Femur (tissue), 1 donor: ENCODE data around the gene DNAI2.

Experiments
- DNase-seq: peaks from one replicate; pipeline ENCODE4 v3.0.0-alpha.2; 2017

The DNAI2 gene

GRCh38 chr17:74343121-74343520 lies 69.1 kb downstream of the DNAI2 start:
- DNase-seq: no peak

- DNase-seq: no peak
Measured at GRCh38 chr17:74343526-74344284, 69.7 kb downstream of the DNAI2 start.

- DNase-seq: no peak
Measured at GRCh38 chr17:74344658-74345057, 70.6 kb downstream of the DNAI2 start.

- DNase-seq: no peak
Measured at GRCh38 chr17:74345433-74346241, 71.6 kb downstream of the DNAI2 start.

GRCh38 chr17:74347646-74348045 lies 73.6 kb downstream of the DNAI2 start:
- no peak for DNase-seq

- DNase-seq: no peak
Measured at GRCh38 chr17:74349120-74349519, 75.1 kb downstream of the DNAI2 start.

- no peak for DNase-seq
Measured at GRCh38 chr17:74350486-74350885, 76.5 kb downstream of the DNAI2 start.

- no peak for DNase-seq
Measured at GRCh38 chr17:74351552-74352210, 77.6 kb downstream of the DNAI2 start.

- DNase-seq: no peak
Measured at GRCh38 chr17:74353446-74354060, 79.5 kb downstream of the DNAI2 start.

- no peak for DNase-seq
Measured at GRCh38 chr17:74354123-74354522, 80.1 kb downstream of the DNAI2 start.

GRCh38 chr17:74354561-74354960 lies 80.5 kb downstream of the DNAI2 start:
- DNase-seq: no peak

- no peak for DNase-seq
Measured at GRCh38 chr17:74355065-74355464, 81.0 kb downstream of the DNAI2 start.

GRCh38 chr17:74356646-74357465 lies 82.8 kb downstream of the DNAI2 start:
- peak; percentile 52 for DNase-seq

- no peak for DNase-seq
Measured at GRCh38 chr17:74357466-74357809, 83.4 kb downstream of the DNAI2 start.

- DNase-seq: no peak
Measured at GRCh38 chr17:74358697-74359096, 84.7 kb downstream of the DNAI2 start.

GRCh38 chr17:74359916-74360315 lies 85.9 kb downstream of the DNAI2 start:
- no peak for DNase-seq

GRCh38 chr17:74360899-74361229 lies 86.8 kb downstream of the DNAI2 start:
- DNase-seq: no peak

GRCh38 chr17:74361230-74362068 lies 87.4 kb downstream of the DNAI2 start, which contains the start of gene BTBD17:
BTBD17 (minus strand) TSS chr17:74361868; CDS start chr17:74361819, 49 bp downstream.
- peak; percentile 66 for DNase-seq

- no peak for DNase-seq
Measured at GRCh38 chr17:74362069-74362405, 88.0 kb downstream of the DNAI2 start.

- DNase-seq: peak; percentile 61
Measured at GRCh38 chr17:74362810-74363498, 88.9 kb downstream of the DNAI2 start.
